NT2/D1 (cell line): ENCODE measurements around the gene SHF.

ENCODE experiments used
- DNase-seq: peaks from one replicate; pipeline ENCODE4 v3.0.0-alpha.2; 2011; ENCODE audit warnings: low read depth, low spot score
- H3K27me3 ChIP-seq: 2 replicates; pipeline ENCODE4 v1.6.0; 2011; ENCODE audit warnings: mild to moderate bottlenecking; ENCODE audit not compliant: insufficient read length, insufficient read depth
- H3K36me3 ChIP-seq: 2 replicates; pipeline ENCODE4 v1.6.1; 2011; ENCODE audit warnings: mild to moderate bottlenecking, low read length, mixed read lengths; ENCODE audit not compliant: insufficient read depth, insufficient read length
- H3K4me1 ChIP-seq: 2 replicates; pipeline ENCODE4 v1.5.1; 2011; ENCODE audit not compliant: insufficient read depth, insufficient read length
- H3K4me3 ChIP-seq: 2 replicates; pipeline ENCODE4 v1.5.1; 2011; ENCODE audit warnings: low read depth; ENCODE audit not compliant: insufficient read length
- H3K9ac ChIP-seq: 2 replicates; pipeline ENCODE4 v1.6.0; 2011; ENCODE audit warnings: low read depth; ENCODE audit not compliant: insufficient read length
- H3K9me3 ChIP-seq: 2 replicates; pipeline ENCODE4 v1.5.1; 2011; ENCODE audit warnings: mild to moderate bottlenecking, low read length; ENCODE audit not compliant: insufficient read depth
- SUZ12 ChIP-seq: IDR thresholded peaks from 2 replicates; pipeline ENCODE4 v1.6.1; 2011; ENCODE audit not compliant: insufficient read length, insufficient read depth; ENCODE audit errors: extremely low read depth
- YY1 ChIP-seq: IDR thresholded peaks from 2 replicates; pipeline ENCODE4 v1.6.1; 2011; ENCODE audit not compliant: insufficient read length, insufficient read depth
- ZNF274 ChIP-seq: IDR thresholded peaks from 2 replicates; pipeline ENCODE4 v1.6.1; 2011; ENCODE audit warnings: mild to moderate bottlenecking, low read depth, low read length

SHF gene

DNA sequence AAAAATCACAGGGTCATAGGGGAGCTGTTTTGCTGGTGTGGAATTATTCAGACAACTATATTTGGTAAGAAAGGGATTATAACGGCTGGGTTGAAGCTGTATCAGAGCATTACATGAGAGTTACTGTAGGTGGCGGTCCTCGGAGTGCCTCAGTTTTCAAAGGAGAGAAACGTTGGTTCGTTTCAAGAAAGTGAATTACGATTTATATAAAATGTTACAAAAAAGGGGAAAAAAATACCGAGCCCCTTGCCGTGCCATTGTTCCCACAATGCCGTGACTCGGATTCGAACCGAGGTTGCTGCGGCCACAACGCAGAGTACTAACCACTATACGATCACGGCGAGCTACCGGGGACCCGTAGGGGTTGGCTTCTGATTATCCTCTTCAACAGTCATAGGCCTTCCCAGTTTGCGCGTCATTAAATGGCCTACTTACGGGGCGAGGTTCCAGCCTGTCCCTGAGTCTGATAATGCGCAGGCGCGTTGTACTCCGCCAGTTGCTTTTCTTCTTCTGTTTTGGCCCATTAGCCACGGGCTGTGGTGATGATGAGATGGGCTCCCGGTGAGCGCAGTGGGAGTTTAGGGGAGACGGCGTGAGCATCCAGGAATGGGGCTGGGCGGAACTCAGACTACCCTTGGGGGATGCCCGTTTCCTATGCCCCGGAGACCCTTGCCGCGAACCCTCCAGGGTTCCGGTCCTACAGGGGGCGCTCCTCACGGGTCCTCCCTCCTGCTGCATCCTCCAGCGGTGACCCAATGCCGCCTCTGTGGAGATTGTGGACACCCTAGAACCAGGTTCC, 10.8 kb upstream of the SHF start:
- Histone ChIP-seq H3K9me3 (no peaks in the 10 kb centered on the region), H3K36me3 (no peaks in the 10 kb centered on the region), H3K27me3 (no peaks in the 10 kb centered on the region), H3K9ac (peak overlapping the region; percentile 79), H3K4me1 (peaks cover 2% of the 10 kb centered on the region), H3K4me3 (peak overlapping the region; percentile 83)
- peak; percentile 68 for DNase-seq
- TF ChIP-seq SUZ12: no peak
- TF ChIP-seq YY1: no peak
- no peak for TF ChIP-seq ZNF274

DNA sequence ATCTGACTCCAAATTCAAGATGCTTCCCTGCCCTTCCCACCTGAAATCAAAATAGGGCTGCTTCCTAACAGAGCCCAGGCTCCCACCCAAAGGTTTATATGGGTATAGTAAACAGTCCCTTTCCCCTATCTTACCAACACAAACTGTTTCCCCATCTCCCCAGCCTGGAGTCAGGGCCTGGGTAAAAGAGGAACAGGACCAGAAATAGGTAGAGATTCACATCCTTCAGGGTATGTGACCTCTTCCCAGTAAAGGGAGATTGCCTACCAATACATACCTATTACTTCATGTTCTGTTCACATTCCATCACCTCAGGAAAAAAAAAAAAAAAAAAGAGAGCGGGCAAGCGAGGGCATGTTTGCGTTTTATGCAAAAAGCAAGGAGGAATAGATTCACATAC, 9.7 kb upstream of the SHF start:
- no peaks in the 10 kb centered on the region for H3K27me3 ChIP-seq
- TF ChIP-seq ZNF274 (no peak), SUZ12 (no peak), YY1 (no peak)
- H3K4me1 ChIP-seq: peaks cover 2% of the 10 kb centered on the region
- no peaks in the 10 kb centered on the region for H3K9me3 ChIP-seq
- no peaks in the 10 kb centered on the region for H3K36me3 ChIP-seq
- H3K9ac ChIP-seq: no peak overlapping the region
- no peak for DNase-seq
- H3K4me3 ChIP-seq: no peak overlapping the region

DNA sequence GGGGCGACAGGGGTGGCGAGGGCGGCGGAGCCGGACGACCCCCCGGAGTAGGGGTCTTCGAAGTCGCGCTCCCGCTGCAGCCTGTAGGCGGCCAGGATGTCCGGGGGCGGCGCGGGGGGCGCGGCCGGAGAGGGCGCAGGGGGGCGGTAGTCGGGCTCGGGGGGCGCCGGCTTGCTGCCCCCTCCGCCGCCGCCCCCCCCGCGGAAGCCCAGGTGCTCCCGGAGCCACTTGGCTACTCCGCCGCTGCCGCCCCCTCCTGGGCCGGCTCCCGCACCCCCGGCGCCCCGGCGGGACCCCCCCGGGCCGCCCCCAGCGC, 230 bp downstream of the SHF start:
- Histone ChIP-seq H3K36me3 (no peaks in the 10 kb centered on the region), H3K27me3 (peaks cover 26% of the 10 kb centered on the region), H3K9me3 (no peaks in the 10 kb centered on the region), H3K4me1 (peaks cover 3% of the 10 kb centered on the region), H3K9ac (no peak overlapping the region), H3K4me3 (no peak overlapping the region)
- no peak for TF ChIP-seq SUZ12
- TF ChIP-seq YY1: no peak
- TF ChIP-seq ZNF274: no peak
- DNase-seq: no peak

DNA sequence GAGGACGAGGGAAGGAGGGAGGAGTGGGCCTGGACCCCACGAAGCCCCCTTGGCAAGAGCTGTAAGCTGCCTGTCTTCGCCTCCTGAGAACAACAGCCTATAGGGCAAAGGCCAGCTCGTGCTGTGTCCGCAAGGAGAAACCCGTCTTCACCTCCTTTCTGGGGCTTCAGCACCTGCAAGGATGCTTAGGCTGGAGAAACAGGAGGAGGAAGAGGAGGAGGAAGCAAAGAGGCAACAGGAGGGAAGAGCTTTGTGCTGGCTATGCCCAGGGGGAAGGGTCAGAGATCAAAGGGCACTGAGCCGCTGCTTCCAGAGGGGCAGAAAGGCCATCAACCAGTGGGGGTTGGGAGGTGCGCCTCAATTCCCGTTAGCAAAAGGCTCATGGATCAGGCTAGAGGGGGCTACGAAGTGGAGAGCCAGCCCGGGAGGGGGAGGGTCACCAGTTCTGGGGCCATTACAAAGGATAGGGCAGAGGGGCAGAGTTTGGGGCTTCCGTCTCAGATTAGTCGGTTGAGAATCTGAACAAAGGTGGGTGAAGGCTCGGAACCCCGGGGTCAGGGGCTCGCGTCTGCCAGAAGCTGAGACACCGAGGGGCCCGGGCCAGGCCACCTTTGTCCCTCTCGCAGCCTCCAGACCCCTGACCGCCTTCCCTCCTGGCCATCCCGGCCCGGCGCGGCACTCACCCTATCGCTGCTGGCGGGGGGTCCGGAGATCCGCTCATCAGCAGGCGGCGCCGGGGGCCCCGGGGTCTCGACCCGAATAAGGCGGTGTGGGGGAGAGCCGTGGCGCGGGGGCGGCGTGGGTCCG, 792 bp downstream of the SHF start:
- peaks cover 26% of the 10 kb centered on the region for H3K27me3 ChIP-seq
- H3K36me3 ChIP-seq: no peaks in the 10 kb centered on the region
- H3K9ac ChIP-seq: peak overlapping the region; percentile 21
- no peak for DNase-seq
- no peak for TF ChIP-seq SUZ12
- TF ChIP-seq YY1: no peak
- no peak for TF ChIP-seq ZNF274
- H3K4me3 ChIP-seq: peak overlapping the region; percentile 41
- peaks cover 3% of the 10 kb centered on the region for H3K4me1 ChIP-seq
- H3K9me3 ChIP-seq: no peaks in the 10 kb centered on the region

DNA sequence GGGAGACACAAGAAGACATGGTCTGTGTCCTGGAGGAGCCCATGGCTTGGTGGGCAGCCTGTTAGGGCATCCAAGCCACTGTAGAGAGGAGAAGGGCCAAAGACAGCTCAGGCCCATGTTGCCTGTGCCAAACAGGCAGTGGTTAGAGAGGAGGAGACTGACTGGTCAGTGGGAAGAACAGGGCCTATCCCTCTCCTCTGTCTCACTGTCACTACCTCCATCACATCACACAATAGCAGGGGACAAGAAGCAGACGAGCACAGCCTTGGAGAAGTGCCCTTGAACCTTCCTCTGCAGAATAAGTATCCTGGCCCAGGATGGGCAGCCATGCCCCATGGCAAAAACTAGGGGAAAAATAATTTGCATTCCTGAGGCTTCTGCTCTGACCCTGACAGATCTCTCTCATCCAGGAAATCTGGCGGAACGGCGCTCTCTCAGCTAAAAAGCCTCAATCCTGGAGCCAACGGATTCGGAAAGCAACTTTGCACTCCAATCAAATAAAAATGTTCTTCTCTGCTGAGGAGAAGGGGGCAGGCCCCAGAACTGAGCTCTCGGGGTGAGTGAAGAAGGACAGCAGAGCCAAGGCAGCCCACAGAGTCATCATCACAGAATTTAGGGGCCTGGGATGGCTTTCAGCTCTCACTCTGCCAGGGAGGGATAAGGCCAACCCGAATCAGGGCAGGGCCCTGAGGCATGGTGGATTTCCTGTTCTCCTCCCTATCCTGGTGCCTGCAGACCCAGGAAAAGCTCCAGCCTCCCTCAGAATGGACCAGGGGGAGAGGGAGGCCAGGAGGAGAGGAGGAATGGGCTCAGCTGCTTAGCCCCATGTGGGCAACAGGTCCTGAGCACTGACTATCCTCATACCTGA, 1.6 kb downstream of the SHF start:
- peaks cover 7% of the 10 kb centered on the region for H3K4me1 ChIP-seq
- H3K9me3 ChIP-seq: no peaks in the 10 kb centered on the region
- no peaks in the 10 kb centered on the region for H3K36me3 ChIP-seq
- peaks cover 26% of the 10 kb centered on the region for H3K27me3 ChIP-seq
- peak overlapping the region; percentile 21 for H3K9ac ChIP-seq
- no peak for DNase-seq
- peak overlapping the region; percentile 41 for H3K4me3 ChIP-seq
- TF ChIP-seq YY1 (no peak), ZNF274 (no peak), SUZ12 (no peak)

GRCh38 chr15:45185069-45185779, 2.5 kb downstream of the SHF start:
- H3K4me3 ChIP-seq: no peak overlapping the region
- H3K27me3 ChIP-seq: peaks cover 22% of the 10 kb centered on the region
- H3K36me3 ChIP-seq: peaks cover 2% of the 10 kb centered on the region
- no peaks in the 10 kb centered on the region for H3K9me3 ChIP-seq
- no peak for DNase-seq
- TF ChIP-seq SUZ12: no peak
- peak overlapping the region; percentile 21 for H3K9ac ChIP-seq
- H3K4me1 ChIP-seq: peaks cover 10% of the 10 kb centered on the region

GRCh38 chr15:45184562-45185041, 3.2 kb downstream of the SHF start:
- DNase-seq: no peak
- Histone ChIP-seq H3K27me3 (peaks cover 17% of the 10 kb centered on the region), H3K9me3 (no peaks in the 10 kb centered on the region), H3K4me1 (peaks cover 10% of the 10 kb centered on the region), H3K36me3 (peaks cover 2% of the 10 kb centered on the region), H3K9ac (no peak overlapping the region), H3K4me3 (no peak overlapping the region)
- no peak for TF ChIP-seq ZNF274
- TF ChIP-seq SUZ12: no peak
- TF ChIP-seq YY1: no peak
